Osteocyte (in vitro differentiated cells): ENCODE results near the gene TLK2. TPM values are rescaled to one million over a fixed set of nuclear protein-coding genes. Genes with fewer than 3 reads are reported as not detected.

Experiments
- DNase-seq: peaks from one replicate; pipeline ENCODE4 v3.0.0; 2021; ENCODE audit warnings: mixed read lengths; ENCODE audit not compliant: unreplicated experiment; ENCODE audit errors: extremely low spot score
- H3K27ac Mint-ChIP-seq: one replicate; pipeline ENCODE4 v1.8.0; 2021; ENCODE audit warnings: mild to moderate bottlenecking, mixed read lengths; ENCODE audit not compliant: unreplicated experiment
- H3K27me3 Mint-ChIP-seq: one replicate; pipeline ENCODE4 v1.8.0; 2021; ENCODE audit warnings: mixed read lengths; ENCODE audit not compliant: unreplicated experiment
- H3K36me3 Mint-ChIP-seq: one replicate; pipeline ENCODE4 v1.8.0; 2021; ENCODE audit warnings: mixed read lengths; ENCODE audit not compliant: unreplicated experiment
- H3K4me1 Mint-ChIP-seq: one replicate; pipeline ENCODE4 v1.8.0; 2021; ENCODE audit warnings: mixed read lengths; ENCODE audit not compliant: unreplicated experiment
- H3K4me3 Mint-ChIP-seq: one replicate; pipeline ENCODE4 v1.8.0; 2021; ENCODE audit warnings: mild to moderate bottlenecking, moderate library complexity, mixed read lengths; ENCODE audit not compliant: unreplicated experiment
- H3K9me3 Mint-ChIP-seq: one replicate; pipeline ENCODE4 v1.8.0; 2021; ENCODE audit warnings: mixed read lengths; ENCODE audit not compliant: unreplicated experiment
- CTCF ChIP-seq: fragments of 200-600 bp; sonication (generic); IDR thresholded peaks from 2 replicates; pipeline ENCODE4 v1.5.0; 2021; ENCODE audit warnings: antibody characterized with exemption, mild to moderate bottlenecking, moderate library complexity
- total RNA-seq: library from RNA; stranded (reverse); gene quantifications from 2 replicates; pipeline ENCODE4 v1.2.1, GENCODE V29; 2021

TLK2 gene
- total RNA-seq, 1 donor from 2014 or later: 51.9 TPM

GRCh38 chr17:62658136-62658920, 179.7 kb downstream of the TLK2 start:
- no peak for TF ChIP-seq CTCF
- H3K27me3 Mint-ChIP-seq: no peaks in the 10 kb centered on the region
- DNase-seq: no peak
- H3K36me3 Mint-ChIP-seq: peaks cover 29% of the 10 kb centered on the region
- H3K4me1 Mint-ChIP-seq: peaks cover 47% of the 10 kb centered on the region
- H3K9me3 Mint-ChIP-seq: peaks cover 6% of the 10 kb centered on the region
- H3K27ac Mint-ChIP-seq: peak overlapping the region; percentile 41
- no peak overlapping the region for H3K4me3 Mint-ChIP-seq

GRCh38 chr17:62660629-62661118, 182.0 kb downstream of the TLK2 start:
- peaks cover 36% of the 10 kb centered on the region for H3K36me3 Mint-ChIP-seq
- peaks cover 37% of the 10 kb centered on the region for H3K4me1 Mint-ChIP-seq
- no peak overlapping the region for H3K4me3 Mint-ChIP-seq
- H3K27ac Mint-ChIP-seq: no peak overlapping the region
- DNase-seq: no peak
- no peaks in the 10 kb centered on the region for H3K27me3 Mint-ChIP-seq
- H3K9me3 Mint-ChIP-seq: peaks cover 6% of the 10 kb centered on the region
- no peak for TF ChIP-seq CTCF

- Mint-ChIP-seq H3K9me3 (peaks cover 6% of the 10 kb centered on the region), H3K4me3 (no peak overlapping the region), H3K27ac (no peak overlapping the region), H3K27me3 (no peaks in the 10 kb centered on the region), H3K4me1 (peaks cover 35% of the 10 kb centered on the region), H3K36me3 (peaks cover 38% of the 10 kb centered on the region)
- no peak for TF ChIP-seq CTCF
- no peak for DNase-seq
Observed at GRCh38 chr17:62661337-62661736, 182.7 kb downstream of the TLK2 start.

- H3K9me3 Mint-ChIP-seq: peaks cover 6% of the 10 kb centered on the region
- peak overlapping the region; percentile 75 for H3K27ac Mint-ChIP-seq
Observed at GRCh38 chr17:62662855-62663254, 184.2 kb downstream of the TLK2 start.

More at GRCh38 chr17:62662855-62663254, 184.2 kb downstream of the TLK2 start:
- TF ChIP-seq CTCF: no peak
- Mint-ChIP-seq H3K36me3 (peaks cover 37% of the 10 kb centered on the region), H3K4me1 (peaks cover 30% of the 10 kb centered on the region), H3K27me3 (no peaks in the 10 kb centered on the region), H3K4me3 (no peak overlapping the region)
- no peak for DNase-seq

Other genes starting within 250 kb of the TLK2 start
- not detected in 2 replicates for gene EFCAB3, start 98.3 kb upstream of the TLK2 start, total RNA-seq
- 22.0 and 24.3 TPM in 2 replicates for gene METTL2A, start 54.9 kb upstream of the TLK2 start, total RNA-seq
- gene MRC2, start 148.8 kb downstream of the TLK2 start, total RNA-seq: 418 and 419 TPM in 2 replicates